Thyroid gland (tissue), 4 donors: ENCODE results near the gene AMOT. TPM values are rescaled to one million over a fixed set of nuclear protein-coding genes. Genes with fewer than 3 reads are reported as not detected.

Experiments
- DNase-seq, 2 donors: peaks; one replicate each; pipeline ENCODE4 v3.0.0-alpha.2; 2019
- H3K27ac ChIP-seq, 3 donors: fragments of 200-600 bp; sonication (generic); 1 replicate in 2 of 3; 2 replicates in 1 of 3; pipeline ENCODE4 v1.5.1; 2016 to 2019; ENCODE audit warnings: mild to moderate bottlenecking in 1 of 3, moderate library complexity in 1 of 3
- H3K27me3 ChIP-seq: fragments of 200-600 bp; sonication (generic); one replicate; pipeline ENCODE4 v1.5.1; 2019
- H3K36me3 ChIP-seq, 2 donors: fragments of 200-600 bp; sonication (generic); one replicate each; pipeline ENCODE4 v1.5.1; 2016 to 2019
- H3K4me1 ChIP-seq, 2 donors: fragments of 200-600 bp; sonication (generic); one replicate each; pipeline ENCODE4 v1.5.1; 2017 to 2019
- H3K4me3 ChIP-seq, 3 donors: fragments of 200-600 bp; sonication (generic); replicated peaks in 1 of 3; 1 replicate in 2 of 3; 2 replicates in 1 of 3; pipeline ENCODE4 v1.5.1; 2016; ENCODE audit warnings: mild to moderate bottlenecking in 1 of 3
- H3K9me3 ChIP-seq: fragments of 200-600 bp; sonication (generic); one replicate; pipeline ENCODE4 v1.5.1; 2017
- CTCF ChIP-seq, 6 experiments: fragments of 200-600 bp in 3 of 6; fragments of 450-650 bp in 3 of 6; sonication (generic) in 3 of 6; IDR thresholded peaks; one replicate each; pipeline ENCODE4 v1.5.1; 2016 to 2019; ENCODE audit warnings: antibody characterized with exemption in 6 of 6, mild to moderate bottlenecking in 2 of 6, inconsistent platforms in 1 of 6, moderate library complexity in 1 of 6
- POLR2A ChIP-seq, 2 donors: fragments of 450-650 bp; IDR thresholded peaks; one replicate each; pipeline ENCODE4 v1.6.1; 2017; ENCODE audit warnings: antibody characterized with exemption in 2 of 2, mild to moderate bottlenecking in 2 of 2, moderate library complexity in 1 of 2
- WGBS, 2 donors: methylation state at CpG; one replicate each; pipeline ENCODE4 v1.1.5; 2017; 5-methylcytosine and 5-hydroxymethylcytosine counted together
- intact Hi-C: fragments of 100-400 bp; cut with DNase I; formaldehyde crosslinking; loops from one replicate; pipeline ENCODE4 v1.15.1; 2023
- total RNA-seq, 4 donors: library from RNA; depleted of rRNA; stranded (reverse); fragments of >200 nt; gene quantifications; one replicate each; pipeline ENCODE4 v1.2.3, GENCODE V29; 2016

The AMOT gene
- total RNA-seq, 4 donors from 2014 or later = 8.0 to 20.7 (median 14.1) TPM

DNA sequence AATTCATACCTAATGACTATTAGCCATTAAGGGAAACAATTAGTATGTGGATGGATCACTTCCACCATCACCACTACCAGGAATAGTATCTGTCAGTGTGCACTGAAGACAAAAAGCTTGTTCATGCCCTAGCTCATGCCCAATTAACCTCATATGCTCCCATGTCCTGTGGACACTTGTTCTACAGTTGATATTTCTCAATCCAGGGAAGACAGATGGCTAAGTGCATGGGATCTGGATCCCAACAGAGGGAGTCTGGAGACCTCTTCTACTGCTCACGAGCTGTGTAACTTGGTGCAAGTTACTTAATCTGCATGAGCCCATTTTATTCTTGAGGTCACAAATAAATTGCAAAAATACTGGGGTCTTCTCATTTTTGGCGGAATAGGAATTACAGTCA, 23.7 kb downstream of the AMOT start:
- no peaks in the 10 kb centered on the region for H3K9me3 ChIP-seq
- no peaks in the 10 kb centered on the region for H3K36me3 ChIP-seq
- H3K4me1 ChIP-seq = peaks cover 12 to 30% of the 10 kb centered on the region in 2 donors
- intact Hi-C loops = no loop called here
- H3K27me3 ChIP-seq = no peaks in the 10 kb centered on the region
- DNase-seq = no peak
- no peak overlapping the region for H3K27ac ChIP-seq
- WGBS, 2 donors = 93 to 97% methylated on average over 2 of the region's 2 CpGs
- TF ChIP-seq CTCF (IDR thresholded peaks at IDR 0.05) = no peak
- TF ChIP-seq POLR2A (IDR thresholded peaks at IDR 0.05) = no peak
- no peak overlapping the region for H3K4me3 ChIP-seq

GRCh38 chrX:112814496-112814895, 26.1 kb downstream of the AMOT start:
- no peak overlapping the region for H3K4me3 ChIP-seq
- WGBS, 2 donors = 85 to 100% methylated on average over 2 of the region's 2 CpGs

DNA sequence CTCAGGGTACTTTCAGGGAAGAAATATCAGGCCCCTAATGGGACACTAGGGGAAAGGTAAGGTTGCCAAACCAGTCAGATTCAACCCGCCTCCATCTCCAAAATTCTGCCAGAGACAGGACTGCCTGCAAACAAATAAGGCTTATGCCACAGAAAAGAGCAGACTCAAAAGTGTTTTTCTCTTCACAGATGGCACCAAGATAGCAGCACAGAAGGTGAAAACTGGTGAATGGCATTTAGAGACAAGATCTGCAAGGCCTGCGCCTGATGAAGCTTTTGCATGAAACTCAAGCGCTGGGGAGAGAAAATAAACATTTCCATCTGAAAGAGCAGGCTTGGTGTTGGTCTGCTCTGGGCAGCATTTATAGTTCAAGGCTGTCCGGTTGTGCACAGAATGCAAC, 27.9 kb downstream of the AMOT start:
- Histone ChIP-seq H3K4me1 (no peaks in the 10 kb centered on the region), H3K9me3 (no peaks in the 10 kb centered on the region)
- intact Hi-C loops = no loop called here

More at GRCh38 chrX:112814496-112814895, 26.1 kb downstream of the AMOT start:
- intact Hi-C loops = no loop called here
- TF ChIP-seq POLR2A (IDR thresholded peaks at IDR 0.05) (no peak), CTCF (IDR thresholded peaks at IDR 0.05) (no peak)
- Histone ChIP-seq H3K4me1 (peaks cover 1 to 14% of the 10 kb centered on the region in 2 donors), H3K27ac (no peak overlapping the region), H3K27me3 (no peaks in the 10 kb centered on the region), H3K9me3 (no peaks in the 10 kb centered on the region), H3K36me3 (no peaks in the 10 kb centered on the region)
- no peak for DNase-seq

DNA sequence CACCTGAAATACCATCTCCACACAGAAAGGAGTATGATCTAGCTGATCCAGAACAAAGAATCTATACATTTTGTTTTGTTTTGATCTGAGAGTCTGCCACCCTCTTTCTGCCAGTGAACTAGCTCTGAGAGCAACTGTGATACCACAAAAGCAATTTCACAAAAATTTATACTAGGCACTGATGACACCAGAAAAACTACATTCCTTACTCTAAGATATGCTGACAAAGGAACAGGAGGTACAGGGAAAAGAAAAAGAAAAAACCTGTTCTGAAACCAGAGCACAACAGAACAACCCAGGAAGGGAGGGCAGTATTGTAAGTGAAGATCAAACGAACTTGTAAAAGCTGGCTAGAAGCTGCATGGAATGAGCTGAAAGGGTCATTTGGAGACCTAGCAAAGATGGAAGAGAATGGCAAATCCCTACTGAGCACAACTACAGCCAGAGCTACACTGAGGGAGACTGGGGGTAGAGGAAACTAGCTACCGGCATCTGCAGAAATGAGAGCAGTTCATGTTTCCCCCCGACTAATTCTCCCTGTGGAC, 31.9 kb downstream of the AMOT start:
- no peaks in the 10 kb centered on the region for H3K9me3 ChIP-seq
- peaks cover 4% of the 10 kb centered on the region for H3K27me3 ChIP-seq
- H3K4me1 ChIP-seq = no peaks in the 10 kb centered on the region
- H3K36me3 ChIP-seq = no peaks in the 10 kb centered on the region
- no peak overlapping the region for H3K27ac ChIP-seq
- intact Hi-C loops = no loop called here
- no peak for DNase-seq
- WGBS, 2 donors = 72 to 84% methylated on average over 3 of the region's 3 CpGs
- no peak overlapping the region for H3K4me3 ChIP-seq
- TF ChIP-seq POLR2A (IDR thresholded peaks at IDR 0.05) (no peak), CTCF (IDR thresholded peaks at IDR 0.05) (no peak)

More for the DNA sequence above, 27.9 kb downstream of the AMOT start:
- H3K36me3 ChIP-seq = no peaks in the 10 kb centered on the region
- 86 to 90% methylated on average over 4 of the region's 4 CpGs for WGBS, 2 donors
- no peak for TF ChIP-seq POLR2A (IDR thresholded peaks at IDR 0.05)
- TF ChIP-seq CTCF (IDR thresholded peaks at IDR 0.05) = no peak
- no peak for DNase-seq
- H3K27ac ChIP-seq = no peak overlapping the region
- H3K4me3 ChIP-seq = no peak overlapping the region
- H3K27me3 ChIP-seq = no peaks in the 10 kb centered on the region

GRCh38 chrX:112808007-112808406, 32.6 kb downstream of the AMOT start:
- intact Hi-C loops = no loop called here
- DNase-seq = no peak
- TF ChIP-seq POLR2A (IDR thresholded peaks at IDR 0.05) (no peak), CTCF (IDR thresholded peaks at IDR 0.05) (no peak)
- Histone ChIP-seq H3K4me3 (no peak overlapping the region), H3K27me3 (peaks cover 4% of the 10 kb centered on the region), H3K27ac (no peak overlapping the region), H3K36me3 (no peaks in the 10 kb centered on the region), H3K9me3 (no peaks in the 10 kb centered on the region), H3K4me1 (no peaks in the 10 kb centered on the region)
- WGBS, 2 donors = 72 to 87% methylated on average over 4 of the region's 4 CpGs
